MCF 10A (cell line): ENCODE measurements around the gene BAIAP3. TPM values are rescaled to one million over a fixed set of nuclear protein-coding genes. Genes with fewer than 3 reads are reported as not detected.

Experiments
- BruUV-seq: library from RNA; stranded (reverse); fragments of 400-500 nt; replicated peaks from 2 replicates; lab custom pipeline; 2021; lab: Mats Ljungman, UMichigan
- CTCF ChIA-PET: fragments of 300-600 bp; sonication (Branson Sonifier 250); formaldehyde crosslinking; extraction: SDS; loops from one replicate; lab custom pipeline; 2021; ENCODE audit warnings: antibody characterized with exemption, inconsistent platforms; lab: Yijun Ruan, JAX
- POLR2A ChIA-PET: fragments of 300-600, 350-650 bp; sonication (Branson Sonifier 250); formaldehyde crosslinking; extraction: SDS; loops from one replicate; lab custom pipeline; 2020; ENCODE audit warnings: antibody characterized with exemption, inconsistent platforms; lab: Yijun Ruan, JAX
- DNase-seq: peaks from one replicate; pipeline ENCODE4 v3.0.0-alpha.2; 2018; ENCODE audit not compliant: unreplicated experiment
- H3K27ac Mint-ChIP-seq: one replicate; pipeline ENCODE4 v1.8.0; 2022; ENCODE audit warnings: mild to moderate bottlenecking, low read depth, mixed read lengths; ENCODE audit not compliant: unreplicated experiment
- H3K27me3 Mint-ChIP-seq: one replicate; pipeline ENCODE4 v1.8.0; 2022; ENCODE audit warnings: mixed read lengths; ENCODE audit not compliant: insufficient read depth, unreplicated experiment
- H3K36me3 Mint-ChIP-seq: one replicate; pipeline ENCODE4 v1.8.0; 2022; ENCODE audit warnings: mild to moderate bottlenecking, moderate library complexity, mixed read lengths; ENCODE audit not compliant: insufficient read depth, unreplicated experiment
- H3K4me1 Mint-ChIP-seq: one replicate; pipeline ENCODE4 v1.8.0; 2022; ENCODE audit warnings: mixed read lengths; ENCODE audit not compliant: insufficient read depth, unreplicated experiment
- H3K4me3 Mint-ChIP-seq: one replicate; pipeline ENCODE4 v1.8.0; 2022; ENCODE audit warnings: mild to moderate bottlenecking, moderate library complexity, mixed read lengths; ENCODE audit not compliant: unreplicated experiment
- H3K9me3 Mint-ChIP-seq: one replicate; pipeline ENCODE4 v1.8.0; 2022; ENCODE audit warnings: mixed read lengths; ENCODE audit not compliant: unreplicated experiment
- intact Hi-C: fragments of 100-400 bp; cut with micrococcal nuclease; formaldehyde crosslinking; loops from 2 replicates; pipeline ENCODE4 v1.14.1; 2022
- total RNA-seq: library from RNA; stranded (reverse); gene quantifications from 2 replicates; pipeline ENCODE4 v1.2.3, GENCODE V29; 2022
- TF ChIP-seq, protein P1 (sequence below): fragments of 200-600 bp; IDR thresholded peaks from one replicate; pipeline ENCODE4 v1.8.0; 2022; ENCODE audit warnings: antibody characterized with exemption, mild to moderate bottlenecking; ENCODE audit not compliant: unreplicated experiment

BAIAP3 gene
- total RNA-seq, 1 experiment from 2014 or later: 0.75 TPM

DNA sequence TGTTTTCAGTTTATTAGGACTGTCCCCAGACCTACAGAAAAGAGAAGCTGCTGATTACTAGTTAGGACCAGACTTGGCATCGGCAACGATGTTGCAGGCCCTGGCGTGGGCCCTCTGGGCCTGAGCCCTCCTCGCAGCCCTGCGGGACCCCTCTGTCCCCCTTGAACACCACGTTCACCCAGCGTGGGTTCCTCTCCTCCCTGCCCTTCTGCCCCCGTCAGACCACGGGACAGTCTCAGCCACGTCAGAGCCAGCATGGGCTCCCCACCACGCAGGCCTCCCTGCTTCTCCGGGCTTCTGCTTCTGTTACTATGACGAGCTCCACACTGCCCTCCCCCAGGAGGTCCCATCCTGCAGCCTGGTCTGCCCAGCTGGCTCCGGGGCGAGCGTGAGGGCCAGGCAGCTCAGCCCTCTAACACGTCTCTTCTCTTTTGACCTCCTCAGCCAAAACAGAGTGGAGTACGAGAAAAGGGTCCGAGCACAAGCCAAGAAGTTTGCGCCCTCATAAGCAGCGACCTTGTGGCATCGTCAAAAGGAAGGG is 9.1 kb upstream of the BAIAP3 start:
- TF ChIP-seq, protein P1, sequence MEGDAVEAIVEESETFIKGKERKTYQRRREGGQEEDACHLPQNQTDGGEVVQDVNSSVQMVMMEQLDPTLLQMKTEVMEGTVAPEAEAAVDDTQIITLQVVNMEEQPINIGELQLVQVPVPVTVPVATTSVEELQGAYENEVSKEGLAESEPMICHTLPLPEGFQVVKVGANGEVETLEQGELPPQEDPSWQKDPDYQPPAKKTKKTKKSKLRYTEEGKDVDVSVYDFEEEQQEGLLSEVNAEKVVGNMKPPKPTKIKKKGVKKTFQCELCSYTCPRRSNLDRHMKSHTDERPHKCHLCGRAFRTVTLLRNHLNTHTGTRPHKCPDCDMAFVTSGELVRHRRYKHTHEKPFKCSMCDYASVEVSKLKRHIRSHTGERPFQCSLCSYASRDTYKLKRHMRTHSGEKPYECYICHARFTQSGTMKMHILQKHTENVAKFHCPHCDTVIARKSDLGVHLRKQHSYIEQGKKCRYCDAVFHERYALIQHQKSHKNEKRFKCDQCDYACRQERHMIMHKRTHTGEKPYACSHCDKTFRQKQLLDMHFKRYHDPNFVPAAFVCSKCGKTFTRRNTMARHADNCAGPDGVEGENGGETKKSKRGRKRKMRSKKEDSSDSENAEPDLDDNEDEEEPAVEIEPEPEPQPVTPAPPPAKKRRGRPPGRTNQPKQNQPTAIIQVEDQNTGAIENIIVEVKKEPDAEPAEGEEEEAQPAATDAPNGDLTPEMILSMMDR: no peak
- no peaks in the 10 kb centered on the region for H3K27me3 Mint-ChIP-seq
- no peak overlapping the region for H3K27ac Mint-ChIP-seq
- no peaks in the 10 kb centered on the region for H3K4me1 Mint-ChIP-seq
- H3K9me3 Mint-ChIP-seq: no peaks in the 10 kb centered on the region
- intact Hi-C loops: no loop called here
- ChIA-PET CTCF (no interaction called here), POLR2A (no interaction called here)
- BruUV-seq: no TSS peak
- DNase-seq: no peak
- peaks cover 48% of the 10 kb centered on the region for H3K36me3 Mint-ChIP-seq
- H3K4me3 Mint-ChIP-seq: no peak overlapping the region

DNA sequence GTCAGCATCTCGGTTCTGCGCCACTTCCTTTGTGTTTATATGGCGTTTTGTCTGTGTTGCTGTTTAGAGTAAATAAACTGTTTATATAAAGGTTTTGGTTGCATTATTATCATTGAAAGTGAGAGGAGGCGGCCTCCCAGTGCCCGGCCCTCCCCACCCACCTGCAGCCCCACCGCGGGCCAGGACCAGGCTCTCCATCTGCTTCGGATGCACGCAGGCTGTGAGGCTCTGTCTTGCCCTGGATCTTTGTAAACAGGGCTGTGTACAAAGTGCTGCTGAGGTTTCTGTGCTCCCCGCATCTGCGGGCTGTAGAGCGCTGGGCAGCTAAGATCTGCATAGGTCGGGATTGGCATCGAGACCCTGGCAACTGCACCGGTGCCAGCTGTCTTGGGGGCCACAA is 8.2 kb upstream of the BAIAP3 start:
- no peaks in the 10 kb centered on the region for H3K27me3 Mint-ChIP-seq
- H3K27ac Mint-ChIP-seq: no peak overlapping the region
- CTCF ChIA-PET: no interaction called here
- intact Hi-C loops: no loop called here
- no peak overlapping the region for H3K4me3 Mint-ChIP-seq
- TF ChIP-seq, protein P1: no peak
- no peak for DNase-seq
- H3K9me3 Mint-ChIP-seq: no peaks in the 10 kb centered on the region
- no TSS peak for BruUV-seq
- POLR2A ChIA-PET: interaction anchor here (0.6 kb wide), 1 partner anchor 430 kb away, joined by 3 read pairs; no protein-coding TSS in a partner anchor
- H3K4me1 Mint-ChIP-seq: no peaks in the 10 kb centered on the region
- peaks cover 39% of the 10 kb centered on the region for H3K36me3 Mint-ChIP-seq

DNA sequence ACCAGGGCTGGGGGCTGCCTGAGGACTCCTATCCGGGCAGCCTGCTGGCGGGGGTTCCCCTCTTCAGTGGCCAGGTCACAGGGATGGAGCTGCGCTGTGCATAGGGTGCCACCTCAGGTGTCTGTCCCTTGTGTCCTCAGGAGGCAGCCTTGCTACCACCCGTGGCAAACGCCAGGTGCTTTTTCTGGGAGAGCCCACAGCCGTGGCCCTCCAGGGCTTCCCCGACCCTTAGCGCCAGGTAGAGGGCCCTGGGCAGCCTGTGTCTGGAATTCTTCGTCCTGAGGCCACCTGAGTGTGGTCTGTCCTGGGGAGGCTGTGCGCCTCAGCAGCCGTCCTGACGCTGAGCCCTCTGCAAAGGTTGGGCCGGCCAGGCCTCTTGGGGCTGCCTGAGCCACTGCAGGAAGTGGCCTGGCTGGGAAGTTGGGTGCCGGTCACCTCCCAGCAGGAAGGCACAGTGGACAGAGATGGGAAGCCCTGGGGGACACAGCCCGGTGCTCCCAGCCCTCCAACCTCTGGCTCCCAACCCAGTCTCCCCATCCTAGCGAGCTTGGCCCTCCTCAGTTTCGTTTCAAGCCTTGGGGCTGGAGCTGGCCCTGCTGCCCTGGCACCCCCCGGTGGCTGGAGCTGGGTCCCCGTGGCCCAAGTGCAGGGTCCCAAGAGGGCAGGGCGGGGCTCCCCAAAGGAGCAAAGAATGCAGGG is 7.6 kb upstream of the BAIAP3 start:
- no TSS peak for BruUV-seq
- Mint-ChIP-seq H3K4me3 (no peak overlapping the region), H3K4me1 (no peaks in the 10 kb centered on the region), H3K27ac (no peak overlapping the region), H3K36me3 (peaks cover 36% of the 10 kb centered on the region), H3K27me3 (no peaks in the 10 kb centered on the region), H3K9me3 (no peaks in the 10 kb centered on the region)
- TF ChIP-seq, protein P1: no peak
- ChIA-PET CTCF (no interaction called here), POLR2A (interaction anchor here (0.6 to 0.7 kb wide), 2 partner anchors 37 to 429 kb away, joined by 3 to 4 read pairs; no protein-coding TSS in a partner anchor)
- DNase-seq: no peak
- intact Hi-C loops: no loop called here

DNA sequence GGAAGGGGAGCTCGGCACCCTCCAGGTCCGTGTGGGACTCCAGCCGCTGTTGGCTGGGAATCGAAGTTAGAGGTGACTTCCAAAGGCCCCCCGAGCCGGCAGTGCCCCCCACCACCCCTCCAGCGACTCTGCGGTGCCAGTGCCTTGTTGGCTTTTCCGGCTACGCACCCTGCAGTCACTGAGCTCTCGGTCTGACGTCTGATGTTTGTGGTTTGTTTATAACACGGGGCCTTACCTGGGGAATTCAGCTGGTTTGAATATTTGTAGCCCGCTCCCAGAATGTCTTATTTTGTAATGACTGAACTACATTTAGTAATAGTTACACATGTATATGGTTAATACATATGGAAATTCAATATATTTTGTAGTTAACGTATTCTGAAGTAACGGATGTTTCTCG is 7.1 kb upstream of the BAIAP3 start:
- BruUV-seq: no TSS peak

More for the DNA sequence above, 7.1 kb upstream of the BAIAP3 start:
- TF ChIP-seq, protein P1: no peak
- H3K4me3 Mint-ChIP-seq: no peak overlapping the region
- no peaks in the 10 kb centered on the region for H3K4me1 Mint-ChIP-seq
- ChIA-PET CTCF (no interaction called here), POLR2A (interaction anchor here (0.7 kb wide), 1 partner anchor 37 kb away, joined by 4 read pairs; no protein-coding TSS in a partner anchor)
- no peak for DNase-seq
- H3K36me3 Mint-ChIP-seq: peaks cover 30% of the 10 kb centered on the region
- no peaks in the 10 kb centered on the region for H3K27me3 Mint-ChIP-seq
- H3K27ac Mint-ChIP-seq: no peak overlapping the region
- no peaks in the 10 kb centered on the region for H3K9me3 Mint-ChIP-seq
- intact Hi-C loops: no loop called here
